ENCODE results near the gene C5orf63.
"Not testable (repeated sequence)": the region's sequence is repeated elsewhere in the genome, so short reads cannot be mapped to it uniquely, and the experiment has no call there.

C5orf63 gene

GRCh38 chr5:127008300-127008975 lies 64.9 kb downstream of the C5orf63 start:
- no peak for DNase-seq (ENCODE audit: low spot score)

GRCh38 chr5:127007522-127007921 lies 65.8 kb downstream of the C5orf63 start:
- no peak for DNase-seq (ENCODE audit: low spot score)

GRCh38 chr5:127006744-127007143 lies 66.6 kb downstream of the C5orf63 start:
- DNase-seq (ENCODE audit: low spot score), result no peak

DNA sequence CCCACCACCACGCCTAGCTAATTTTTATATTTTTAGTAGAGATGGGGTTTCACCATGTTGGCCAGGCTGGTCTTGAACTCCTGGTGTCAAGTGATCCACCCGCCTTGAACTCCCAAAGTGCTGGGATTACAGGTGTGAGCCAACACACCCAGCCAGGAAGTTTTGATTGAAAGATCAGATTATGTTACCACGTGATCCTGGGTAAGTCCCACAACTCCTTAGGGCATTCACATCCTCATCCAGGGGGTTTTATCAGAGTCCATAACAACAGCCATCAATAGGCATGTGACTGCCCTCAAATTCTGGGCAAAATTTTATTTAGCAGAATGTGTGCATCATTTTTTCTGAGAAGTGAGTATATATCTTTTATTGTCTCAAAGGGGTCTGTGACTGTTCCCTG lies 68.0 kb downstream of the C5orf63 start:
- not testable (repeated sequence) for DNase-seq (ENCODE audit: low spot score)

- DNase-seq (ENCODE audit: low spot score), result no peak
These were observed 68.6 kb downstream of the C5orf63 start for GRCh38 chr5:127004721-127005120.

GRCh38 chr5:127003798-127004495 lies 69.4 kb downstream of the C5orf63 start:
- DNase-seq (ENCODE audit: low spot score), result no peak

GRCh38 chr5:127002390-127002789 lies 70.9 kb downstream of the C5orf63 start:
- DNase-seq (ENCODE audit: low spot score), result no peak

- DNase-seq (ENCODE audit: low spot score), result no peak
These were observed 71.5 kb downstream of the C5orf63 start for GRCh38 chr5:127001621-127002296.
